Stimulated activated CD4-positive, alpha-beta T cell treated with anti-CD3 and anti-CD28 coated beads, Interleukin-15, amount 100 ng/mL, for 48 hours (primary cell): ENCODE measurements around the gene PPP2R5E.
"Not testable (repeated sequence)": the region's sequence is repeated elsewhere in the genome, so short reads cannot be mapped to it uniquely, and the experiment has no call there.

Experiments used
- DNase-seq, 2 donors: peaks; one replicate each; pipeline ENCODE4 v3.0.0-alpha.2; 2020; ENCODE audit warnings: low read depth in 2 of 2

PPP2R5E gene

GRCh38 chr14:63543000-63543825 is at the start of gene PPP2R5E:
TSS of gene PPP2R5E (minus strand) at chr14:63543377. CDS start at chr14:63539685, 3,692 bp downstream.
- DNase-seq, result peak; percentile 96 to 97

DNA sequence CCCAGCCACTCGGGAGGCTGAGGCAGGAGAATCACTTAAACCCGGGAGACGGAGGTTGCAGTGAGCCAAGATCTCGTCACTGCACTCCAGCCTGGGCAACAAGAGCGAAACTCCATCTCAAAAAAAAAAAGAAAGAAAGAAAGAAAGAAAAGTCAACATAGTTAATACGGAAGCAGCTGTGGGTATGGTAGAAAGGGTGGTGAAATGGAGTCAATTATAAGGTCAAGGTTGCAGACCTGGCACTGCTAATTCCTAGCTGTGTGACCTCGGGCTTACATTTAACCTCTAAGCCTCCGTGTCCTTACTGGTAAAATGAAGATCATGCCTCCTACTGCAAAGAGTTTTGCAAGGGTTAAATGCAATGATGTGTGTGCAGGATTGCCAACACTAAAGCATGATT is 39.9 kb upstream of the PPP2R5E start:
- DNase-seq, result not testable (repeated sequence)

GRCh38 chr14:63581491-63581890 is 38.3 kb upstream of the PPP2R5E start:
- no peak for DNase-seq

DNA sequence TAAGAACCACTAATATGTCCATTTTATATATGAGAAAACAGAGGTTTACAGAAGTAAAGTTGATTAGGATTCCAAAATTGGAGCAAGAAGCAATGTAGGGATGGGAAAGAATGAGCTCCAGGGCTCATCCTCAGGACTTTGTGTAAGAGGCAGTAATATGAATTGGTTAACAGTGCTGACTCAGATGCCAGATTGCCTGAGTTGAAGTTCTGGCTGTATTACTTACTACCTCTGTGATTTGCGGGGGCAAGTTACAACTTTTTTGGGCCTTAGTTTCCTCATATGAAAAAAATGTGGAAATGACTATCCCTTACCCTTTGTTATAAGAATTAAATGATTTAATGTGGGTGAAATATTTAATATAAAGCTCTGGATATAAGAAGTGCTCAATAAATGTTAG is 35.1 kb upstream of the PPP2R5E start:
- DNase-seq, result no peak

- no peak for DNase-seq
These were observed 30.4 kb upstream of the PPP2R5E start for GRCh38 chr14:63573581-63573980.

- no peak for DNase-seq
These were observed 22.3 kb upstream of the PPP2R5E start for GRCh38 chr14:63565448-63565847.

- no peak for DNase-seq
These were observed 21.1 kb upstream of the PPP2R5E start for GRCh38 chr14:63564318-63564717.

DNA sequence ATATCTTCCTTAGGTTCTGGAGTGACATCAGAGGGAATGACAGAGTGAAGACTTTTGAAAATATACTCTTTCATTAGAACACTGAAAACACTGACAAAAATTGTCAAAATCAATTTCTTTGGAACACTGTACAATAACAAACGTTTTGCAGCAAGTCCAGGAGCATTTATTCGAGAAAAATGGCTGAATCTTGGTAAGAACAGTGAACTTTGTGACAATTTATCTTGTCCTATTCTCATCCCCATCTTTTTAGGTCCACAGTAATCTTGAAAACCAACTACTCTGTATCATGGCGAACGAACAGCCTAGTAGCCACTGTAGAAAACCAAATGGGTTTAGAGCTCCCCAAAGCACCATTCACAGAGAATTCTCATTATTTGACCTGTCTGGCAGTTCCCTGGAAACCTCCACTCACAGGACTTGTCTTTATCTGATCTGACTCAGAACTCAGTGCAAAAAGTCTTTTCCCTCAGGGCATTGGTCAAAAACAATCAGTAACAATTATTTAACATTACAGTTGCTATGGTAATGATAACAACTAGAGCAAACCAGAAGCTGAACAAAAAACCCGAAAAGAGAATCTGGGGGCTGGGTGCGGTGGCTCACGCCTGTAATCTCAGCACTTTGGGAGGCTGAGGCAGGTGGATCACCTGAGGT is 20.3 kb upstream of the PPP2R5E start:
- no peak for DNase-seq

GRCh38 chr14:63562405-63562804 is 19.2 kb upstream of the PPP2R5E start:
- DNase-seq, result no peak

DNA sequence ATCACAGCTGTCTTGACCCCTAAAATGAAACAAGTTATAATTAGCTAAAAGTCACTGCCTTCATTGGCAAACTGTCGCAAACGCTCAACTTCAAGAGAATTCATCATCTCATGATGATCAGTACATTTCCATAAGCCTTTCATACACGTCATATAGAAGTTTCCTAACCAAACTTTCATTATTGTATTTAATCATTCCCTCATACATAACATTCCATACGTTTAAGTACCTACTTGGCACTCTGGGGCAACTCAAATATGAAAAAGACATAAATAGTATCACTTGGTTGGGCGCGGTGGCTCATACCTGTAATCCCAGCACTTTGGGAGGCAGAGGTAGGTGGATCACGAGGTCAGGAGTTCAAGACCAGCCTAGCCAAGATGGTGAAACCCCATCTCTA is 12.4 kb upstream of the PPP2R5E start:
- no peak for DNase-seq

DNA sequence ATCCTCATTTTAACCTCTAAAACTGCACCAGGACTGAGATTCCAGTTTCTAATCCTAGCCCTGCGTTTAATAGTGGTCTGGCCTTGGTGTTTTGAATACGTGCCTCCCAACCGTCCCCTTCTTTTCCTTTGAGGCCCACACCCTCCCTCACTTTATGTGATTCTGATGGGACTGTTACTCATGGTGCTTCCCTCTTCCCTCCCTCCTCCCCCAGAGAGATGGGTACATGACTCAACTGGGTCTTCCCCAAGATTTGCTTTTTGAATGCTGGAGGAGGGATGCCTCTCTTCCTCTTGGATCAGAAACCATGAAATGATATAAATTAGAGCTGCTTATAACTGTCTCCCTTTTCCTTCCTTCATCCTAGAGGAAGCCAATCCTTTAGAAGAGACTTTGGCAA is 8.2 kb upstream of the PPP2R5E start:
- DNase-seq, result no peak

DNA sequence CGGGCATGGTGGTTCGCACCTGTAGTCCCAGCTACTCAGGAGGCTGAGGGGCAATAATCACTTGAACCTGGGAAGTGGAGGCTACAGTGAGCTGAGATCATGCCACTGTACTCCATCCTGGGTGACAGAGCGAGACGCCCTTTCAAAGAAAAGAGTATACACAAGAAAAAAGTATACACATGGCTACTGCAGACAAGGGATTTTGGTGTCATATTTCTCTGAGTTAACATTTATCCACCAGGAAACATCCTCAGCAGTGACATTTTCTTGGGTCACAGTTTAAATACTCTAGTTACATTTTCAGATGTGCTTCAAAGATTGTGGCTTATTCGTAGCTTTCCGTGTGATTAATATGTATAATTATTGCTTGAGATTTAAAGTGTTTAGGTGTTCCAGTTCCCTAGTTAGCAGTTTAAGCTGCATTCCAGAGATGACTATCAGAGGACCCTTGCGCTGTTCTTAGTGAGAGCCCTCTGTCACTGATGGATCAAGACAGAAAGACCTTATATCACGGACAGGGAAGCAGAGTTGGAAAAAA is 4.7 kb upstream of the PPP2R5E start:
- no peak for DNase-seq

DNA sequence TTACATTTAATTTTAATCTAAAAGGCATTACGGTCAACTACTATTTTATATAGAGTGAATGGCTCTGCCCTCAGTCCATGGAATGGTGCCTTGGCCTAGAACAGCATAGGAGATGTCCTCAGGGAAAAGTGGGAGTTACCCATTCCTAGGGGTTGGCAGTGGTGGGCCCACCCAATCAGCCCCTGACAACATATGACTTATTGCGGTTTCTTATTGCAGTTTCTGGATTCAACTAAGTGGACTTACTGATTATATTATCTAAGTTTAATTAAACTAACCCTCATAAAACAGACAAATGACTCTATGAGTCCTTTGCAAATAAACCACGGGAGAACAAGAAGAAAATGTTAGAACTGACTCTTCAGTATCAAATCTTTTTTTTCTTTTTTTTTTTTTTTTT is 2.3 kb upstream of the PPP2R5E start:
- DNase-seq, result no peak

GRCh38 chr14:63544591-63545299 is 1.6 kb upstream of the PPP2R5E start:
- DNase-seq, result no peak

DNA sequence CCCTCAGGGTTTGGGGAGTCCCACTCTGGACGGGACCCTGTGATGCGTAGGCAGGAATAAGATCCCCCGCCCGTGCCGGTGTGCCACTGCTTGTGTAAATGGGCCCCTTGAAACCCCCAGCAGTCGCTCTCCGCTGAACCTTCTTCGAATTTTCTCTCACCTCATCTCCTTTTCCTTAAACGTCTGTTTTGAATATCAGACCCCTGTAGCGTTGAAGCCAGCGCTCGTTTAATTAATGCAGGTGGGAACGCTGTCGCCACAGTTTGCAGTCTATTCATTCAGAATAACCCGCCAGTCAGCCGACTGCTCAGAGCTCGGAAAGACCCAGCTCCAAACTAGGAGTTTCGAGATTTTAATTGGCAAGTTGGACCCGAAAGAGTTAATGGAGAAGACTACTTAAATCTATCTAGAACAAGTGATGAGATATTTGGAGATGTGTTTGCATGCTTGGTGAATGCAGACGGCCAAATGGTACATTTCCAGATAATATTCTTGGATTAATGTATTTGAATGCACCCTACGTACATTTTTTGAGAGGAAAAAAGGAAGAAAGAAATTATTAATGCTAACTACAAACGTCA is 739 bp upstream of the PPP2R5E start:
- DNase-seq, result no peak

DNA sequence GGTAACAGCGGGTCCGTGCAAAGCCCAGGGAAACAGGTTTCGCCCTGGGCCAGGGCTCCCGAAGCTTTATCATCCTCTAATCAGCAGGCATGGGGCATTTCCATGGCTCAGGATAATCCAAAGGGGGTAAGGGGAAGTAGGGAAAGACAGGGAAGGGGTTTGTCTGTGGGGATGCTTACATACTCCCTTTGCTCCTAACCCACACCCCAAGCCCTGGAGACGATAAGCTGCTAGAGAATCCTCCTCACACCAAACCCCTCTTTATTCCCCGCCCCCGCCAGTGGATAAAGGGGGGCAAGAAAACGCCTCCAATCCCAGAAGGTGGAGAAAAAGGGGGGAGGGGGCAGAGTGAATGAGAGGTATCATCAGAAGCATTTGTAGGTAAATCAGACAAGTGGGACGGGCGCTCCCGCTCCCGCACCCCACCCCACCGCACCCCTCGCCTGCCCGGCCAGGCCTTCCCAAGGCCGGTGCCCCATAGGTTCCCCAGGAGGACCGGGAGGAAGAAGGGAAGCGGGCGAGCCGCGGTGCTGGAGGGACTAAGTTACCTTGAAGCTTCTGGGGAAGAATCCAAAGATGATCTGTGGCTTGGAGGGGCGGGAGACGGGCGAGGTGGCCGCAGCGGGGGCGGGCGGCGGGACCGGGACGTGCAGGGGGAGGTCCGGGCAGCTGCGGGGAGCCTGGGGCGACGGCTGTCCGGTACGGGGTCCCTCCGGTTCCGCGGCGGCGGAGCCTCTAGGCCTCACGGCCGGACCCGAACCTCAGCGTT is 762 bp downstream of the PPP2R5E start:
- DNase-seq, result no peak

GRCh38 chr14:63535918-63536317 is 7.3 kb downstream of the PPP2R5E start:
- no peak for DNase-seq

DNA sequence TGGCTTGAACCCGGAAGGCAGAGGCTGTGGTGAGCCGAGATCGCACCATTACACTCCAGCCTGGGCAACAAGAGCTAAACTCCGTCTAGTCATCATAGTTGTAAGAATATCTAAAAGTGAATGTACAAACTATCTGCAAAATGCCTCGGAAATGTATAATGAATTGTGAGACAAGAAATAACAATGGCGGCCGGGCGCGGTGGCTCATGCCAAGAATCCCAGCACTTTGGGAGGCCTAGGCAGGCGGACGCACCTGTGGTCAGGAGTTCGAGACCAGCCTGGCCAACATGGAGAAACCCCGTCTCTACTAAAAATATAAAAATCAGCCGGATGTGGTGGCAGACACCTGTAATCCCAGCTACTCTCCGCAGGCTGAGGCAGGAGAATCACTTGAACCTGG is 9.7 kb downstream of the PPP2R5E start:
- DNase-seq, result no peak

DNA sequence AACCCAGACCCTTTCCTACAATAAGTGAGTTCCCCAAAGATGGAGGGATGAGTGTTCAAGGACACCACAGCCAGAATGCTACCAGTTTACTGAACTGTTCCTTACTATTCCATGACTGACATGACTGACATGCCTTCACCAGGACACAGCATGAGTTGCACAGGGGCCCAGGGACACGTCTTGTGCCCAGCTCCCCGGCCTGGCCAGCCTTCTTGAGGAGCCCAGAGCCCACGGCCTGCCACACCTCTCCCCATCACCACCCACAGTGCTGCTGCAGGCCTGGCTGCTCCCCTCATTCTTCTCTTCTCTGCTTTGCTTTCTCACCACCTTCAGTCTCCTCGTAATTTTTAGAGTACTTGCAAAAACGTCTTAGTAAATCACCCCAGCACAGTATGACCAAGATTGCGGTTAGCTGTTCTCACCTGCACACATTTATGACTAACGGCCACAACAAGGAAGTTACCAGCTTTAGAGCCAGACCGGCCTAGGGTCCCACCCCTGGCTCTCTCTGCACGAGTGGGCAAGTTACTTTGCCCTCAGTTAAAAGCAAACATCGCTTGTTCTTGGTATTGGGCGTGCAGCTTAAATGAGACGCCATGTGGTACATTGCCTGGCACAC is 18.5 kb downstream of the PPP2R5E start:
- no peak for DNase-seq

- DNase-seq, result no peak
These were observed 19.3 kb downstream of the PPP2R5E start for GRCh38 chr14:63523735-63524426.
